ENCODE measurements around the gene FHAD1.

The FHAD1 gene

DNA sequence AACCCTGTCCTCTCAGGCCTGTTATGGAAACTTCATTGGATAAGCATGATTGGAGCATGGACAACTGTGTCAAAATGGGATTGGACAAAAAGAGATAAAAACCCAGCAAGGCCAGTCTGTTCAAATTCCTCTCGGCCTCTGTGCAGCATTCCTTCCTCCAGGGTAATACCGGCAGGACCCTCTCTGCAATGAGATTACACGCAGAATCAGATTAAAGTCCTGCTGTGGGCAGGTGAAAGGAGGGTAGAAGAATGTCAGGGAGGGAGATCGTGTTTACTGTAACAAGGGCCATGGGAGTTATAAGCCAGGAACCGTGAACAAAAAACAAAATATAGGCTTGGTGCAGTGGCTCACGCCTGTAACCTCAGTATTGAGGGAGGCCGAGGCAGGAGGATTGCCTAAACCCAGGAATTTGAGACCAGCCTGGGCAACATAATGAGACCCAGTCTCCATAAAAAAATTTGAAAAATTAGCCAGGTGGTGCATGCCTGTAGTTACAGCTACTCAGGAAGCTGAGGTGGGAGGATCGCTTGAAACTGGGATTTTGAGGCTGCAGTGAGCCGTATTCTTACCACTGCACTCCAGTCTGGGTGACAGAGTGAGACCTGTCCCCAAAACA lies 157.0 kb downstream of the FHAD1 start:
- TF ChIP-seq, protein P1, sequence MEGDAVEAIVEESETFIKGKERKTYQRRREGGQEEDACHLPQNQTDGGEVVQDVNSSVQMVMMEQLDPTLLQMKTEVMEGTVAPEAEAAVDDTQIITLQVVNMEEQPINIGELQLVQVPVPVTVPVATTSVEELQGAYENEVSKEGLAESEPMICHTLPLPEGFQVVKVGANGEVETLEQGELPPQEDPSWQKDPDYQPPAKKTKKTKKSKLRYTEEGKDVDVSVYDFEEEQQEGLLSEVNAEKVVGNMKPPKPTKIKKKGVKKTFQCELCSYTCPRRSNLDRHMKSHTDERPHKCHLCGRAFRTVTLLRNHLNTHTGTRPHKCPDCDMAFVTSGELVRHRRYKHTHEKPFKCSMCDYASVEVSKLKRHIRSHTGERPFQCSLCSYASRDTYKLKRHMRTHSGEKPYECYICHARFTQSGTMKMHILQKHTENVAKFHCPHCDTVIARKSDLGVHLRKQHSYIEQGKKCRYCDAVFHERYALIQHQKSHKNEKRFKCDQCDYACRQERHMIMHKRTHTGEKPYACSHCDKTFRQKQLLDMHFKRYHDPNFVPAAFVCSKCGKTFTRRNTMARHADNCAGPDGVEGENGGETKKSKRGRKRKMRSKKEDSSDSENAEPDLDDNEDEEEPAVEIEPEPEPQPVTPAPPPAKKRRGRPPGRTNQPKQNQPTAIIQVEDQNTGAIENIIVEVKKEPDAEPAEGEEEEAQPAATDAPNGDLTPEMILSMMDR (IDR thresholded peaks at IDR 0.05; ENCODE audit: poor library complexity, severe bottlenecking) = no peak
- ATAC-seq (ENCODE audit: low read depth) (no peak), DNase-seq (ENCODE audit: low spot score) (no peak)
- H3K36me3 ChIP-seq (ENCODE audit: low read depth) = no peaks in the 10 kb centered on the region
- H3K27me3 ChIP-seq (ENCODE audit: insufficient read depth, poor library complexity, severe bottlenecking) = no peaks in the 10 kb centered on the region
- H3K4me1 ChIP-seq (ENCODE audit: insufficient read depth, poor library complexity, severe bottlenecking) = peaks cover 14% of the 10 kb centered on the region
- H3K9me3 ChIP-seq (ENCODE audit: severe bottlenecking) = no peaks in the 10 kb centered on the region
- no peak overlapping the region for H3K27ac ChIP-seq (ENCODE audit: poor library complexity, severe bottlenecking)
- H3K4me3 ChIP-seq (ENCODE audit: severe bottlenecking) = no peak overlapping the region

GRCh38 chr1:15405106-15405850 lies 158.3 kb downstream of the FHAD1 start:
- TF ChIP-seq, protein P1 (IDR thresholded peaks at IDR 0.05; ENCODE audit: poor library complexity, severe bottlenecking) = no peak
- Histone ChIP-seq H3K36me3 (ENCODE audit: low read depth) (no peaks in the 10 kb centered on the region), H3K27me3 (ENCODE audit: insufficient read depth, poor library complexity, severe bottlenecking) (no peaks in the 10 kb centered on the region), H3K4me3 (ENCODE audit: severe bottlenecking) (no peak overlapping the region), H3K4me1 (ENCODE audit: insufficient read depth, poor library complexity, severe bottlenecking) (peaks cover 12% of the 10 kb centered on the region), H3K27ac (ENCODE audit: poor library complexity, severe bottlenecking) (no peak overlapping the region), H3K9me3 (ENCODE audit: severe bottlenecking) (no peaks in the 10 kb centered on the region)
- no peak for ATAC-seq (ENCODE audit: low read depth)
- no peak for DNase-seq (ENCODE audit: low spot score)

GRCh38 chr1:15406614-15407559 lies 159.9 kb downstream of the FHAD1 start:
- Histone ChIP-seq H3K9me3 (ENCODE audit: severe bottlenecking) (no peaks in the 10 kb centered on the region), H3K27me3 (ENCODE audit: insufficient read depth, poor library complexity, severe bottlenecking) (no peaks in the 10 kb centered on the region), H3K4me3 (ENCODE audit: severe bottlenecking) (no peak overlapping the region), H3K36me3 (ENCODE audit: low read depth) (0 out of 2 replicates have a peak, but pooled peaks cover under 1% of the 10 kb centered on the region), H3K27ac (ENCODE audit: poor library complexity, severe bottlenecking) (peak overlapping the region; percentile 10), H3K4me1 (ENCODE audit: insufficient read depth, poor library complexity, severe bottlenecking) (peaks cover 8% of the 10 kb centered on the region)
- ATAC-seq (ENCODE audit: low read depth) (peak; percentile 20; the same call in 2 of the 3 replicates), DNase-seq (ENCODE audit: low spot score) (no peak)
- TF ChIP-seq, protein P1 (IDR thresholded peaks at IDR 0.05; ENCODE audit: poor library complexity, severe bottlenecking) = no peak

GRCh38 chr1:15407580-15407979 lies 160.6 kb downstream of the FHAD1 start:
- Histone ChIP-seq H3K27ac (ENCODE audit: poor library complexity, severe bottlenecking) (peak overlapping the region; percentile 10), H3K9me3 (ENCODE audit: severe bottlenecking) (no peaks in the 10 kb centered on the region), H3K36me3 (ENCODE audit: low read depth) (peaks cover 7% of the 10 kb centered on the region; the same call in 1 of the 2 replicates), H3K27me3 (ENCODE audit: insufficient read depth, poor library complexity, severe bottlenecking) (no peaks in the 10 kb centered on the region), H3K4me3 (ENCODE audit: severe bottlenecking) (no peak overlapping the region), H3K4me1 (ENCODE audit: insufficient read depth, poor library complexity, severe bottlenecking) (peaks cover 15% of the 10 kb centered on the region)
- ATAC-seq (ENCODE audit: low read depth) = no peak
- no peak for DNase-seq (ENCODE audit: low spot score)
- TF ChIP-seq, protein P1 (IDR thresholded peaks at IDR 0.05; ENCODE audit: poor library complexity, severe bottlenecking) = no peak
